ENCODE results near the gene HAUS7.

DNA sequence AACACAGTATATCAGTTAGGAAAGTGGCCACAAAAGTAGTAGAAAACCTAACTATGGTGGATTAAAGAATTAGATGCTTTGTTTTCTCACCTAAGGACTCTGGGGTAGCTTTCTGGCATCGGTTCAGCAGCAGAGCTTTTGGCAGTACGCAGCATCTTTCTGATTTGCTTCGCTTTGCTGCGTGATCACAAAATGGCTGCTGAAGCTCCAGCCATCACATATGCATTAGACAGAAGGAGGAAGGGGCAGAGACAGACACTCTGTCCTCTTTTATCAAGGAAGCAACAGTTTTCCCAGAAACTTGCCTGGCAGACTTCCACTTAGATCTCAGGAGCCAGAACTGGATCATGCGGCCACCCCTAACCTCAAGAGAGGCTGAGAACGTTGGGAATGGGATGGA, 39.6 kb downstream of the HAUS7 start:
- no peak for TF ChIP-seq HDAC2 (IDR thresholded peaks at IDR 0.05)
- TF ChIP-seq, protein P1, sequence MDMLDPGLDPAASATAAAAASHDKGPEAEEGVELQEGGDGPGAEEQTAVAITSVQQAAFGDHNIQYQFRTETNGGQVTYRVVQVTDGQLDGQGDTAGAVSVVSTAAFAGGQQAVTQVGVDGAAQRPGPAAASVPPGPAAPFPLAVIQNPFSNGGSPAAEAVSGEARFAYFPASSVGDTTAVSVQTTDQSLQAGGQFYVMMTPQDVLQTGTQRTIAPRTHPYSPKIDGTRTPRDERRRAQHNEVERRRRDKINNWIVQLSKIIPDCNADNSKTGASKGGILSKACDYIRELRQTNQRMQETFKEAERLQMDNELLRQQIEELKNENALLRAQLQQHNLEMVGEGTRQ (IDR thresholded peaks at IDR 0.05), result no peak

All from A549 (cell line).